Measurements from ENCODE around the gene NHSL2. TPM values are rescaled to one million over a fixed set of nuclear protein-coding genes. Genes with fewer than 3 reads are reported as not detected.

Gene NHSL2
- total RNA-seq, 2 donors from 2014 or later: 6.9 to 11.2 TPM

DNA sequence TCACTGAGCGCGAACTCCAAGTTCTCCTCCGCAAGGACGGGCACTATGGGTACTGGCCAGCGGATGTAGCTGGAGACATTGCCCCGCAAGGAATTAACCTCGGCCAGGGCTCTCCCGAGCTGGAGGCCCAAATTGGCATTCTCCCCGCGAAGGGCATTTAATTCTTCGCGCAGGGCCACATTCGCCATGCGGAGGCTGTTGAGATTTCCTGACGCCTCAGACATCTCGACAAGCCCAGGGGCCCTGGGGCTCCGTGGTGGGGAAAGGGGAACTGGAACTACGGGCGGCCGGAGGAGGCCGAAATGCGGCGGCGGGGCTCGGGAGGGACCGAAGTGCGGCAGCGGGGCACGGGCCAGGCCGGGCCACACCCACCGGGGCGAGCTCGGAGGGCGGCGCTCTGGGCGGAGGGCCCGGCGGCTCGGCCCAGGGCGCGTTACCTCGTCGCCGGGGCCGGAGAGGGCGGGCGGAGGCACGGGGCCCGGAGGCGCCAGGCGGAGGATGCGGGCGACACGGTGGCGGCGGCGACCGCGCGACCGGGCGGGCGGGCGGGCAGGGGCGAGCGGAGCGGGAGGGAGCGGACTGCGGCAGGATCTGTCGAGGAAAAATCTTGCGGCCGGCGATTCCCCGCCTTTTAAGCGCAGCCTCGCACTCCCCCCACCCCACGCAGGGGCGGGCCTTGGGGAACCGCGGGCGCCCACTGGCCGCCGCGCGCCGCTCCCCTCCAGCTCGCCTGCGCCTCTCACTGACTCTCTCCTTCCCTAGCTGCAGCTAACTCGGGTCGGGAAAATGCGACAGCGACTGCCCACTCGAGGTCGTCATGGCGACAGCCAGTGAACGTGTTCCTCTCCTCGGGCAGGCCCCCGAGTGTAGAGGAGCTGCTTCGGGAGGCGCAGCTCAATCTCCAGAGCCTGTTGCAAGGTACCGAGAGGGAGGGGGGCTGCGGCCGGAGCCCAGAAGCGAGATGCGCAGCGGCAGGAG lies 221.0 kb downstream of the NHSL2 start, which contains the start of gene RTL5:
Gene RTL5, minus strand, starts transcription at position 599 of the 978 bp plus-strand sequence.
- Mint-ChIP-seq H3K27ac (no peak within 1 kb of the TSS), H3K27me3 (ENCODE audit: insufficient read depth) (peaks cover 24% of the 10 kb centered on the region), H3K4me1 (peaks cover 3% of the 10 kb centered on the region), H3K4me3 (peak within 1 kb of the TSS; percentile 58), H3K36me3 (ENCODE audit: low read depth) (peaks cover 20% of the 10 kb centered on the region), H3K9me3 (peaks cover 70% of the 10 kb centered on the region)
- peak; percentile 88 for DNase-seq
- Histone ChIP-seq H3K36me3 (ENCODE audit: control insufficient read depth, insufficient read depth, low read length) (no peaks in the 10 kb centered on the region), H3K4me3 (ENCODE audit: low read length) (peak within 1 kb of the TSS; percentile 74), H3K27ac (ENCODE audit: low read depth, low read length) (peak within 1 kb of the TSS; percentile 44), H3K9ac (ENCODE audit: extremely low read depth, low read length, poor library complexity, severe bottlenecking) (no peak within 1 kb of the TSS), H3K27me3 (ENCODE audit: control insufficient read depth, insufficient read depth, low read length, poor library complexity, severe bottlenecking) (peaks cover 15% of the 10 kb centered on the region), H3K4me1 (ENCODE audit: control insufficient read depth, insufficient read depth, low read length) (no peaks in the 10 kb centered on the region), H3K9me3 (ENCODE audit: control insufficient read depth, low read length) (no peaks in the 10 kb centered on the region)
- TF ChIP-seq, protein P1, sequence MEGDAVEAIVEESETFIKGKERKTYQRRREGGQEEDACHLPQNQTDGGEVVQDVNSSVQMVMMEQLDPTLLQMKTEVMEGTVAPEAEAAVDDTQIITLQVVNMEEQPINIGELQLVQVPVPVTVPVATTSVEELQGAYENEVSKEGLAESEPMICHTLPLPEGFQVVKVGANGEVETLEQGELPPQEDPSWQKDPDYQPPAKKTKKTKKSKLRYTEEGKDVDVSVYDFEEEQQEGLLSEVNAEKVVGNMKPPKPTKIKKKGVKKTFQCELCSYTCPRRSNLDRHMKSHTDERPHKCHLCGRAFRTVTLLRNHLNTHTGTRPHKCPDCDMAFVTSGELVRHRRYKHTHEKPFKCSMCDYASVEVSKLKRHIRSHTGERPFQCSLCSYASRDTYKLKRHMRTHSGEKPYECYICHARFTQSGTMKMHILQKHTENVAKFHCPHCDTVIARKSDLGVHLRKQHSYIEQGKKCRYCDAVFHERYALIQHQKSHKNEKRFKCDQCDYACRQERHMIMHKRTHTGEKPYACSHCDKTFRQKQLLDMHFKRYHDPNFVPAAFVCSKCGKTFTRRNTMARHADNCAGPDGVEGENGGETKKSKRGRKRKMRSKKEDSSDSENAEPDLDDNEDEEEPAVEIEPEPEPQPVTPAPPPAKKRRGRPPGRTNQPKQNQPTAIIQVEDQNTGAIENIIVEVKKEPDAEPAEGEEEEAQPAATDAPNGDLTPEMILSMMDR (conservative IDR thresholded peaks at IDR 0.05): no peak
- WGBS, 2 experiments (ENCODE audit: insufficient coverage in 1 of 2, insufficient read length in 1 of 2): 1 to 2% methylated on average over 15 to 100 of the region's 106 CpGs

GRCh38 chrX:72132456-72132855 lies 221.8 kb downstream of the NHSL2 start:
- Histone ChIP-seq H3K4me1 (ENCODE audit: control insufficient read depth, insufficient read depth, low read length) (no peaks in the 10 kb centered on the region), H3K4me3 (ENCODE audit: low read length) (peak overlapping the region; percentile 60), H3K36me3 (ENCODE audit: control insufficient read depth, insufficient read depth, low read length) (no peaks in the 10 kb centered on the region), H3K9ac (ENCODE audit: extremely low read depth, low read length, poor library complexity, severe bottlenecking) (no peak overlapping the region), H3K9me3 (ENCODE audit: control insufficient read depth, low read length) (no peaks in the 10 kb centered on the region), H3K27me3 (ENCODE audit: control insufficient read depth, insufficient read depth, low read length, poor library complexity, severe bottlenecking) (peaks cover 15% of the 10 kb centered on the region), H3K27ac (ENCODE audit: low read depth, low read length) (peak overlapping the region; percentile 44)
- Mint-ChIP-seq H3K4me3 (peak overlapping the region; percentile 58), H3K27ac (no peak overlapping the region), H3K36me3 (ENCODE audit: low read depth) (peaks cover 20% of the 10 kb centered on the region), H3K4me1 (no peaks in the 10 kb centered on the region), H3K9me3 (peaks cover 69% of the 10 kb centered on the region), H3K27me3 (ENCODE audit: insufficient read depth) (peaks cover 24% of the 10 kb centered on the region)
- WGBS, 2 experiments (ENCODE audit: insufficient coverage in 1 of 2, insufficient read length in 1 of 2): 95% methylated on average over 3 of the region's 3 CpGs; no CpG with 5 or more reads in 1 of the 2 experiments
- TF ChIP-seq, protein P1 (conservative IDR thresholded peaks at IDR 0.05): no peak
- no peak for DNase-seq

DNA sequence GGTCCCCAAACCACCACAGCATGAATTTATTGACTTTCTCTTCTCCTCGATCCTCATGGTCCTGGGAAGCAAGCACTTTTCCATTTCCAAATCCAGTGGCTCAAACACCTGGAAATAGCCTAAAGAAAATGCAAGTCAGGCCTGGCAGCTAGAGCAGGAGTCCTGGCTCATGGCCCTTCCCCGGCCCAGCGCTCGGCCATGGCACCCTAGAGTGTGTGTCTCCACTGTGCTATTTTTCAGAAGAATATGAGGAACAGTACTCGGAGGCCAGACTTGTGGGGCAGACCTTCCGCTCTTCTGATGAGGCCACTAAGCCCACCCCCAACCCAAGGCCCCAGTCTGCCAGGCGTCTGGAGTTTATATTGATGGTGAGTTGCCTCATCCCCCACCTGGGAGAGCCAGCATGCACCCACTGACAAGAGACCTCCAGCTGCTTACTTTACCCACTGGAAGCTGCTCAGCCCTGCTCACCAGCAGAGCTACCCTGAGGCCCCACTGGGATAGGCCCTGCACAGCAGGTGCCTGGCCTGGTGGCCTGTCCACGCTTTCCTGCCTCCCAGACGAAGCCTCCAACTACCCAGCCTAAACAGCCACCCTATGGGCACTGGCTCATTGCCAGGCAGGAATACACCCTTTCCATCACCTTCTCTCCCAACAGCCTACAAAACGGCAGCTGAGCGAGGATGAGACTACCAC lies 223.4 kb downstream of the NHSL2 start:
- DNase-seq: no peak
- no peak overlapping the region for H3K4me3 ChIP-seq (ENCODE audit: low read length)
- H3K27me3 ChIP-seq (ENCODE audit: control insufficient read depth, insufficient read depth, low read length, poor library complexity, severe bottlenecking): peaks cover 15% of the 10 kb centered on the region
- H3K9me3 ChIP-seq (ENCODE audit: control insufficient read depth, low read length): no peaks in the 10 kb centered on the region
- H3K27me3 Mint-ChIP-seq (ENCODE audit: insufficient read depth): peaks cover 24% of the 10 kb centered on the region
- no peak overlapping the region for H3K27ac ChIP-seq (ENCODE audit: low read depth, low read length)
- peaks cover 18% of the 10 kb centered on the region for H3K36me3 Mint-ChIP-seq (ENCODE audit: low read depth)
- 98% methylated on average over 10 of the region's 11 CpGs; no CpG with 5 or more reads in 1 of the 2 experiments for WGBS, 2 experiments (ENCODE audit: insufficient coverage in 1 of 2, insufficient read length in 1 of 2)
- no peak overlapping the region for H3K9ac ChIP-seq (ENCODE audit: extremely low read depth, low read length, poor library complexity, severe bottlenecking)
- no peak overlapping the region for H3K27ac Mint-ChIP-seq
- H3K4me1 Mint-ChIP-seq: no peaks in the 10 kb centered on the region
- H3K9me3 Mint-ChIP-seq: peaks cover 68% of the 10 kb centered on the region
- TF ChIP-seq, protein P1 (conservative IDR thresholded peaks at IDR 0.05): no peak
- H3K36me3 ChIP-seq (ENCODE audit: control insufficient read depth, insufficient read depth, low read length): no peaks in the 10 kb centered on the region
- H3K4me1 ChIP-seq (ENCODE audit: control insufficient read depth, insufficient read depth, low read length): no peaks in the 10 kb centered on the region
- H3K4me3 Mint-ChIP-seq: no peak overlapping the region

All from endodermal cell (in vitro differentiated cells).